PC-9 (cell line): ENCODE data around the gene NR1H2. TPM values are rescaled to one million over a fixed set of nuclear protein-coding genes. Genes with fewer than 3 reads are reported as not detected.

ENCODE experiments used
- BruUV-seq: library from RNA; stranded (reverse); fragments of 400-500 nt; replicated peaks from 2 replicates; lab custom pipeline; 2021; lab: Mats Ljungman, UMichigan
- CTCF ChIA-PET: fragments of 300-600 bp; sonication (Branson Sonifier 250); formaldehyde crosslinking; loops from one replicate; lab custom pipeline; 2022; ENCODE audit warnings: antibody characterized with exemption; lab: Charles Lee
- POLR2A ChIA-PET: fragments of 300-600 bp; sonication (Branson Sonifier 250); formaldehyde crosslinking; loops from one replicate; lab custom pipeline; 2022; ENCODE audit warnings: antibody characterized with exemption; ENCODE audit not compliant: unreplicated experiment; lab: Charles Lee
- DNase-seq, 2 experiments: peaks; one replicate each; pipeline versions ENCODE4 v3.0.0 to v3.0.0-alpha.2; 2015 to 2022; ENCODE audit warnings: mixed read lengths in 1 of 2
- H2AFZ ChIP-seq: fragments of 200-600 bp; sonication (generic); 2 replicates; pipeline ENCODE4 v1.8.1; 2017; ENCODE audit warnings: antibody characterized with exemption
- H3F3A ChIP-seq: fragments of 200-600 bp; sonication (generic); 2 replicates; pipeline ENCODE4 v1.8.1; 2017; ENCODE audit warnings: antibody characterized with exemption, mild to moderate bottlenecking, low read depth; ENCODE audit not compliant: insufficient read depth
- H3K27ac ChIP-seq: fragments of 200-600 bp; sonication (generic); 2 replicates; pipeline ENCODE4 v1.6.1; 2016; ENCODE audit warnings: mixed run types
- H3K27me3 ChIP-seq: fragments of 200-600 bp; sonication (generic); 2 replicates; pipeline ENCODE4 v1.6.1; 2016; ENCODE audit warnings: low read depth, mixed run types; ENCODE audit not compliant: insufficient read depth
- H3K36me3 ChIP-seq: fragments of 200-600 bp; sonication (generic); 2 replicates; pipeline ENCODE4 v1.6.1; 2016; ENCODE audit warnings: low read depth, mixed run types
- H3K4me1 ChIP-seq: fragments of 200-600 bp; sonication (generic); replicated peaks from 2 replicates; pipeline ENCODE4 v1.6.1; 2016; ENCODE audit warnings: mixed run types; ENCODE audit not compliant: insufficient read depth
- H3K4me2 ChIP-seq: fragments of 200-600 bp; sonication (generic); 2 replicates; pipeline ENCODE4 v1.6.1; 2017; ENCODE audit warnings: mixed run types
- H3K4me3 ChIP-seq: fragments of 200-600 bp; sonication (generic); 2 replicates; pipeline ENCODE4 v1.6.1; 2016; ENCODE audit warnings: mixed run types
- H3K79me2 ChIP-seq: fragments of 200-600 bp; sonication (generic); 2 replicates; pipeline ENCODE4 v1.6.1; 2017; ENCODE audit warnings: low read depth, mixed run types
- H3K9me2 ChIP-seq: fragments of 200-600 bp; sonication (generic); 2 replicates; pipeline ENCODE4 v1.8.1; 2017; ENCODE audit warnings: mild to moderate bottlenecking; ENCODE audit not compliant: insufficient read depth
- H3K9me3 ChIP-seq: fragments of 200-600 bp; sonication (generic); 2 replicates; pipeline ENCODE4 v1.8.1; 2016; ENCODE audit warnings: low read depth; ENCODE audit not compliant: insufficient read depth
- H4K20me1 ChIP-seq: fragments of 200-600 bp; sonication (generic); 2 replicates; pipeline ENCODE4 v1.8.1; 2017; ENCODE audit not compliant: insufficient read depth
- EZH2 ChIP-seq: fragments of 200-600 bp; sonication (generic); IDR thresholded peaks from 2 replicates; pipeline ENCODE4 v1.8.0; 2017; ENCODE audit warnings: antibody characterized with exemption, low read depth
- intact Hi-C: fragments of 100-400 bp; cut with micrococcal nuclease; formaldehyde crosslinking; loops from one replicate; pipeline ENCODE4 v1.10.0; 2022; ENCODE audit not compliant: unreplicated experiment
- total RNA-seq: library from RNA; stranded (reverse); gene quantifications from 2 replicates; pipeline ENCODE4 v1.2.3, GENCODE V29; 2021
- TF ChIP-seq, protein P1 (sequence below): fragments of 200-600 bp; sonication (generic); conservative IDR thresholded peaks from 2 replicates; pipeline ENCODE4 v1.6.1; 2017; ENCODE audit warnings: mixed run types, antibody characterized with exemption, mild to moderate bottlenecking, moderate library complexity

The NR1H2 gene
- total RNA-seq, 1 experiment from 2014 or later, result 77.5 TPM

DNA sequence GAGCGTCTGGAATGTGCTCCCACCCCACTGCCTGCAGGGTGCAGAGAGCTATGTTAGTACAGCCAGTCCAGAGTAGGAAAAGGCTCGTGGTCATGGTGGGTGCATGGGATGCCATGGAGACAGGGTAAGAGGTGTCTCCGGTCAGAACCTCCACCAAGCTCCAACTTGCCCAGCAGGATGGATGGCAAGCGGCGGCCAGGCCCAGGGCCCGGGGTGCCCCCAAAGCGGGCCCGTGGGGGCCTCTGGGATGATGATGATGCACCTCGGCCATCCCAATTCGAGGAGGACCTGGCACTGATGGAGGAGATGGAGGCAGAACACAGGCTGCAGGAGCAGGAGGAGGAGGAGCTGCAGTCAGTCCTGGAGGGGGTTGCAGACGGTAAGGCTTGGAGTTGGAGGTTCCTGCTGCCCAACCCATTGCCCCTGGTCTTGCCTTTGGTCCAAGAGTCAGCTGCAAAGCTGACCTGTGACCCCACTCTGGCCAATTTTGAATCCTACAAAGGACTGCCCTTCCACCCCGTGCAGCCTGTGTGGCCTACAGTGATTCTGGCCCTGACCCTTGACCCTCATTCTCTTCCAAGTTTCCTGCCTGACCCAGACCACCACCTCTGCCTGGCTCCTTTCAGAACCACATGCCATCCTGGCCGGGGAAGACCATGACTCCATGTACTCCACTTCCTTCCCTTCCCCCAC lies 22.6 kb downstream of the NR1H2 start:
- ChIA-PET CTCF (no interaction called here), POLR2A (no interaction called here)

GRCh38 chr19:50399368-50399745 lies 23.1 kb downstream of the NR1H2 start:
- CTCF ChIA-PET, result no interaction called here
- TF ChIP-seq EZH2, result no peak
- TF ChIP-seq, protein P1, sequence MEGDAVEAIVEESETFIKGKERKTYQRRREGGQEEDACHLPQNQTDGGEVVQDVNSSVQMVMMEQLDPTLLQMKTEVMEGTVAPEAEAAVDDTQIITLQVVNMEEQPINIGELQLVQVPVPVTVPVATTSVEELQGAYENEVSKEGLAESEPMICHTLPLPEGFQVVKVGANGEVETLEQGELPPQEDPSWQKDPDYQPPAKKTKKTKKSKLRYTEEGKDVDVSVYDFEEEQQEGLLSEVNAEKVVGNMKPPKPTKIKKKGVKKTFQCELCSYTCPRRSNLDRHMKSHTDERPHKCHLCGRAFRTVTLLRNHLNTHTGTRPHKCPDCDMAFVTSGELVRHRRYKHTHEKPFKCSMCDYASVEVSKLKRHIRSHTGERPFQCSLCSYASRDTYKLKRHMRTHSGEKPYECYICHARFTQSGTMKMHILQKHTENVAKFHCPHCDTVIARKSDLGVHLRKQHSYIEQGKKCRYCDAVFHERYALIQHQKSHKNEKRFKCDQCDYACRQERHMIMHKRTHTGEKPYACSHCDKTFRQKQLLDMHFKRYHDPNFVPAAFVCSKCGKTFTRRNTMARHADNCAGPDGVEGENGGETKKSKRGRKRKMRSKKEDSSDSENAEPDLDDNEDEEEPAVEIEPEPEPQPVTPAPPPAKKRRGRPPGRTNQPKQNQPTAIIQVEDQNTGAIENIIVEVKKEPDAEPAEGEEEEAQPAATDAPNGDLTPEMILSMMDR, result no peak

More for the DNA sequence above, 22.6 kb downstream of the NR1H2 start:
- Histone ChIP-seq H3F3A (peaks cover 9% of the 10 kb centered on the region; the same call in 1 of the 2 replicates), H2AFZ (no peak overlapping the region), H3K36me3 (no peaks in the 10 kb centered on the region), H3K9me3 (no peaks in the 10 kb centered on the region), H3K9me2 (no peaks in the 10 kb centered on the region), H3K27ac (no peak overlapping the region), H3K79me2 (no peaks in the 10 kb centered on the region), H3K27me3 (no peaks in the 10 kb centered on the region), H4K20me1 (peaks cover 6% of the 10 kb centered on the region), H3K4me1 (no peaks in the 10 kb centered on the region), H3K4me3 (no peak overlapping the region), H3K4me2 (no peak overlapping the region)
- TF ChIP-seq, protein P1, result no peak
- TF ChIP-seq EZH2, result no peak
- intact Hi-C loops, result no loop called here
- no TSS peak for BruUV-seq
- DNase-seq, result no peak

DNA sequence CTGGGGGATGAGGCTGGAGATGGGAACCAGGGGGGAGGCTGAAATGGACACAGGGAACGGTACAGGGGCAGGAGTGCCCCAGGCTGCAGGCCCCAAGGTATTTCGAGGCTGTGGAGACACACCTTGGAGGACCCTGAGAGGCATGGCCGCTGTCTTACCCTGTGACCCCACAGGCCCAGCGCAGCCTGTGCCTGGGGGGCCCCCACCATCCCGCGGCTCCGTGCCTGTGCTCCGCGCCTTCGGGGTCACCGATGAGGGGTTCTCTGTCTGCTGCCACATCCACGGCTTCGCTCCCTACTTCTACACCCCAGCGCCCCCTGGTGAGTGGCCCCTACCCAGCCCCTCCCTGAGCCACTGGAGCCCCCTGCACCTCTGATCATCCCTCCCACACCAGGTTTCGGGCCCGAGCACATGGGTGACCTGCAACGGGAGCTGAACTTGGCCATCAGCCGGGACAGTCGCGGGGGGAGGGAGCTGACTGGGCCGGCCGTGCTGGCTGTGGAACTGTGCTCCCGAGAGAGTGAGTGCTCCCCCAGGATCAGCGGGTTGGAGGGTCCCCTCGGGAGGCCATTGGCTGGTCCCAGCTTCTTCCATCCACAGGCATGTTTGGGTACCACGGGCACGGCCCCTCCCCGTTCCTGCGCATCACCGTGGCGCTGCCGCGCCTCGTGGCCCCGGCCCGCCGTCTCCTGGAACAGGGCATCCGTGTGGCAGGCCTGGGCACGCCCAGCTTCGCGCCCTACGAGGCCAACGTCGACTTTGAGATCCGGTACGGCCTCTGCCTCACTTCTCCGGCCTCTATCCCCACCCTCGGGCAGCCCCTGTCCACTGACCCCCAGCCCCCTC lies 25.6 kb downstream of the NR1H2 start:
- DNase-seq, result no peak
- CTCF ChIA-PET, result no interaction called here
- POLR2A ChIA-PET, result interaction anchor here (0.6 kb wide), 1 partner anchor 33 kb away, joined by 3 read pairs; no protein-coding TSS in a partner anchor
- 0 out of 2 replicates have a peak, but pooled peaks cover 11% of the 10 kb centered on the region for H3K36me3 ChIP-seq
- H3F3A ChIP-seq, result peaks cover 10% of the 10 kb centered on the region; the same call in 1 of the 2 replicates
- H3K79me2 ChIP-seq, result no peaks in the 10 kb centered on the region
- TF ChIP-seq, protein P1, result no peak
- intact Hi-C loops, result no loop called here
- H4K20me1 ChIP-seq, result peaks cover 6% of the 10 kb centered on the region
- H2AFZ ChIP-seq, result no peak overlapping the region
- no peak overlapping the region for H3K27ac ChIP-seq
- no peak overlapping the region for H3K4me3 ChIP-seq
- no TSS peak for BruUV-seq
- H3K27me3 ChIP-seq, result no peaks in the 10 kb centered on the region
- H3K4me2 ChIP-seq, result no peak overlapping the region
- no peaks in the 10 kb centered on the region for H3K9me3 ChIP-seq
- no peaks in the 10 kb centered on the region for H3K9me2 ChIP-seq
- H3K4me1 ChIP-seq, result no peaks in the 10 kb centered on the region

More at GRCh38 chr19:50399368-50399745, 23.1 kb downstream of the NR1H2 start:
- POLR2A ChIA-PET, result no interaction called here
- no peak overlapping the region for H3K4me3 ChIP-seq
- no peak overlapping the region for H3K4me2 ChIP-seq
- no peaks in the 10 kb centered on the region for H3K27me3 ChIP-seq
- no peaks in the 10 kb centered on the region for H3K79me2 ChIP-seq
- no peak overlapping the region for H3K27ac ChIP-seq
- peaks cover 10% of the 10 kb centered on the region; the same call in 1 of the 2 replicates for H3F3A ChIP-seq
- no peaks in the 10 kb centered on the region for H3K4me1 ChIP-seq
- H4K20me1 ChIP-seq, result peaks cover 6% of the 10 kb centered on the region
- no peaks in the 10 kb centered on the region for H3K9me2 ChIP-seq
- no TSS peak for BruUV-seq
- H2AFZ ChIP-seq, result no peak overlapping the region
- H3K36me3 ChIP-seq, result no peaks in the 10 kb centered on the region
- no peaks in the 10 kb centered on the region for H3K9me3 ChIP-seq
- intact Hi-C loops, result no loop called here
- DNase-seq, result no peak
